NOMO-1 treated with DMSO at 0.1 percent for 48 hours (cell line): Measurements from ENCODE around the gene ZNF609.

Experiments used
- DNase-seq: peaks from one replicate; lab custom pipeline; 2025; ENCODE audit not compliant: unreplicated experiment; lab: John Stamatoyannopoulos, UW

ZNF609 gene

DNA sequence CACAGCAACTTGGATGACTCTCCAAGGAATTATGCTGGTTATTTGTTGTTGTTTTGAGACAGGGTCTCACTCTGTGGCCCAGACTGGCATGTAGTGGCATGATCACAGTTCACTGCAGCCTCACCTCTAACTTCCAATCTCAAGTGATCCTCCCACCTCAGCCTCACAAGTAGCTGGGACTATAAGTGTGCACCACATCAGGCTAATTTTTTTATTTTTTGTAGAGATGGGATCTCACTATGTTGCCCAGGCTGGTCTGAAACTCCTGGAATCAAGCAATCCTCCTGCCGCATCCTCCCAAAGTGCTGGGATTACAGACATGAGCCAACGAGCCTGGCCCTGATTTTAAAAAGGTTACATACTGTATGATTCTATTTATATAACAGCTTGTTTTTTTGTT, 252.0 kb downstream of the ZNF609 start:
- no peak for DNase-seq

DNA sequence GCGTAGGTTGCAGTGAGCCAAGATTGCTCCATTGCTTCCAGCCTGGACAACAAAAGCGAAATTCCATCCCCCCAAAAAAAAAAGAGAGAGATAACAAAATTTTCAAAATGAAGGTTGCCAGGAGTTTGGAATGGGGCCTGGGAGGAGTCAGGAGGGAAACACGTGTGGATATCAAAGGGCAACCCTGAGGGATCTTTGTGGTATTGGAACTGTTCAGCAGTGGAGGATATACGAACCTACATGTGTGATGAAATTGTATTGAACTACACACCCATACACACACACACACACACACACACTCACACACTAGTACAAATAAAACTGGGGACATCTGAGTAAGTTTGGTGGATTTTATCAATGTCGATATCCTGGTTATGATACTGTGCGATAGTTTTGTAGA, 253.2 kb downstream of the ZNF609 start:
- DNase-seq = no peak

DNA sequence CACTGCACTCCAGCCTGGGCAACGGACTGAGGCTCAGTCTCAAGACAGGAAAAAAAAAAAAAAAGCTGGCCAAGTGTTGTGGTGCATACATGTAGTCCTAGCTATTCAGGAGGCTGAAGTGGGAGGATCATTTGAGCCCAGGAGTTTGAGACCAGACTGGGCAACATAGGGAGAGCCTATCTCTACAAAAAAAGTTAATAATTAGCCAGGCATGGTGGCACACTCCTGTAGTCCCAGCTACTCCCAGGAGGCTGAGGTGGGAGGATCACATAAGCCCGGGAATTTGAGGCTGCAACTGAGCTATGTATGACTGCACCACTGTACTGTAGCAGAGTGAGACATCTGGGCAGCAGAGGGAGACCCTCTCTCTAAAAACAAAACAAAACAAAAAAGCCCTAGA, 256.1 kb downstream of the ZNF609 start:
- no peak for DNase-seq

- no peak for DNase-seq
Measured at GRCh38 chr15:64717130-64717529, 256.8 kb downstream of the ZNF609 start.

DNA sequence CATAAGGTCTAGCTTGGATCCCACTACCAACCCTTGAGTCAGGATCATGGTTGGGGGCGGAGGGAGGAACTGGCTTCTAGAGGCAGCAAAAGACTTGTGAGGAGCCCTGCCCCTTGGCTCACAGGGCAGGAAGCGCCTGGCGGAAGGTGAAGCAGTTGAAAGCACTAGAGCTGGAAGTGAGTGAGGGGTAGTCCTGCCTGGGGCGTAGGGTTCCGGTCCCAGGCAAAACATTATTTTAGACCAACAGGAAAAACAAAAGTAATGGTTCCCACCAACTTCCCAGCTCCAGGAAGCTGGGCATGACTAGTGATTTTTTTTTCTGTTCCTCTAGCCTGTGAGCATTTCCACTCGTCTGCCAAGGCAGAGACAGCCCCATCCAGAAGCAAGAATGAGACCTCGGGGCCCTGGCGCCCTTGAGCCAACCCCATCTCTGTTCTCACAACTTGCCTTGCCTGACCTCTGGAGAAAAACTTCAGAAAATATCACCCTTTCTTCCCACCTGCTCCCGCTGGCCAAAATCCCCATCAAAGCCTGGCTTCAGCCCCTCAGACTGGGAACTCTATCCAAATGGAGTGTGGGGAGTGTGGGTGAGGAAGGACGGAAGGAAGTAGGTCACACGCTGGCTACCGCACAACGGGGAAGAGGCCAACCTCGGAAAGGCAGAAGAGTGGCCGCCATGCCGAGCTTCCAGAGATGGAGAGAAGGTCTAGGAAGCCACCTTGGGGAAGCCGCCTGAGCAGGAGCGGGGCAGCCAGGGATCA, 257.5 kb downstream of the ZNF609 start:
- no peak for DNase-seq

DNA sequence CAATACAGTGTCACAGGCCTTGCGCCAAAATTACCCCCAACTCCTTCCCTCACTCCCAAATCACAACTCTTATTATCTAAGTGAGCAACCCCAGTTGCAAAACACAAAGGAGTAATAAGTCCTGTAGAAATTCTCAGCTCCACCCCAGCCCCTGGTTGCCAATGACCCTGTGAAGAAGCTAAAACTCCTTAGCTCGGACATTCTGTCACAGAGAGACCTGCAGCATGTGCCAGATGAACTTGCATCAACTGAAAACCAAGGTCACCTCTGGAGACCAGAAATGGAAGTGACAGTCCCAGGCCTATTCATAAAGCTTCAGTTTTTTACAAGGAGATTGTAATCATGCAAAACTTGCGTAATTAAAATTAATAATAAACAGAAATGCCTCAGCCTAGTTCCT, 259.8 kb downstream of the ZNF609 start:
- no peak for DNase-seq

GRCh38 chr15:64730151-64730550, 269.8 kb downstream of the ZNF609 start:
- no peak for DNase-seq

DNA sequence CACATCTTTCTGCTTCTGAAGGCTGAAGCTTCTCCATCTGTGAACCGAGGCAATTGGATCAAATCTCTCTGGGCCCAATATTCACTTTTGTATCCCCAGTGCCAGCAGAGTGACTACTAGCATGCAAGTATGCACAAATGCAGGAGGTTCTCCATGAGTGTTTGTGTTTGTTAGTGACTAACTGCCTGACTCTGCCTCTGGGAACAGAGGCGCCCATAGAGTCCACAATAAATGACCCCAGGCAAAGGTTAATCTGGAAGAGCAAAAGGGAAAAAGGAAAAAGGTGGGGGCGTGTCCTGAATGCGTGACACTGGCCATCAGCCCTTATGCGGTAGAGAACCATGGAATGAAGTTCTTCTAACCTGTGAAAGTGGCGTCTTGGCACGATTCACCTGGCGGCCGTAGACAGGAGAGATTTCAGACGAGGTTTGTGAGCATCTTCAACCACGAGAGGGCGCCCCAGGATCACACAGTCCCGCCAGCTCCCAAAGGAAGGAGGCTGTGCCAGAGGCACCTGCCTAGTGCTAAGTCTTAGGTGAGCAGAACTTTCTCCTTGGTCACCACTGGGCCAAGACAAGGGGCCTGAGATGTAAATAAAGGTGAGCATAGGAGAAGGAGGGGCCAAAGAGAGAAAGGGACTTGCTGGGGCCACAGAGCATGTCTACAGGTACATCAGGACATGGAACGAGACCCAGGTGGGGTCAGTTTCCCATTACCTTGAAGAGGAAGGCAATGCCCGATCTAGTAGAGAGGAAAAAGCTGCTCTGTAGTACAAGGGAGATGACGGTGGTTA, 270.8 kb downstream of the ZNF609 start:
- peak; percentile 69 for DNase-seq

DNA sequence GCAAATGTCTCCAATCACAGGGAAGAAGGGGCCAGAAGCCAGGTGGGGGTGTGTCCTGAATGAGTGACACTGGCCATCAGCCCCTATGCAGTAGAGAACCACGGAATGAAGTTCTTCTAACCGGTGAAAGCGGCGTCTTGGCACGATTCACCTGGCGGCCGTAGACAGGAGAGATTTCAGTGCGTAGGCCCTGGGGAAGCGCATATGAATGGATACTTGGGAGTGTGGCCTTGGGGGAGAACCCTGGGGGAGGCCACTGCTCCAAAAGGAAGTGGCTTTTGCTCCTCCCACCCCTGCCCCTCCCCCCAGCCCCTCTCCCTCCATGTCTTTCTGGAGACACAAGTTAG, 271.4 kb downstream of the ZNF609 start:
- no peak for DNase-seq

DNA sequence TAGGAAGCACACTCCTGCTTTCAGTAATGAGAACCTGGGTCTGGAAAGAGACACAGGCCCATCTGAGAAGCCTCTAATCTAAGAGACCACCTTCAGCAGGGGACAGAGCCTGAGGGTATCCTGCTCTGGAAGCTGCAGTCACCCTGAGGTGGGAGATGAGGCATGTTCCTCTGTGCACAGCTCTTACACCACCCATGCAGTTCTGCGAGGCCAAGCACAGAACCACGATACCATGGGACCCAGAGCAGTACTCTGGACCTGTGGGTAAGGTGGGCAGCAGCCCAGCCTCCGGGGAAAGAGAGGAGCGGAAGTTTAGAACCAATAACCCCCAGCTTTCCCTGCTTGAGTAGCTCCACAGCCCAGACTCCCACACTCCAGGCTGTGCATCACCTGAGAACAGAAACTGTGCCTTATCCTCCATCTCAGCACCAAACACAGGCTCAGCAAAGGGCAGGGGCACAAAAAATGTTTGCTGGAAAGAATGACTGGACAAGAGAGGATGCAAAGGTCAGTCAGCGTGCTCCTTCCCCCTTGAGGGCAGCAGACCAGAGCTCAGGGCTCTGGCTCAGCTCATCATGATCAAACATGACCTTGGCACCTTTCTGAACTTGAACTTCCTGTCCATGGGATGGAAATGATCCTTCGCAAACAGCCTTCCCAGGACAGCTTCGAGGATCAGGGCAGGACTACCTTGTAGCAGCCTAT, 271.9 kb downstream of the ZNF609 start:
- no peak for DNase-seq
